Nephron (organoid): ENCODE results near the gene PHETA1.

Experiments
- H3K27ac Mint-ChIP-seq, 3 experiments: 2 replicates each; pipeline ENCODE4 v1.8.0; 2020; ENCODE audit warnings: mixed read lengths in 3 of 3, mild to moderate bottlenecking in 2 of 3, moderate library complexity in 1 of 3
- H3K27me3 Mint-ChIP-seq: 2 replicates; pipeline ENCODE4 v1.8.0; 2021; ENCODE audit warnings: low read depth, mild to moderate bottlenecking, moderate library complexity, mixed read lengths
- H3K36me3 Mint-ChIP-seq: 2 replicates; pipeline ENCODE4 v1.8.0; 2020; ENCODE audit warnings: low read depth, mixed read lengths
- H3K4me1 Mint-ChIP-seq: 2 replicates; pipeline ENCODE4 v1.8.0; 2020; ENCODE audit warnings: mixed read lengths
- H3K4me3 Mint-ChIP-seq, 3 experiments: 2 replicates each; pipeline ENCODE4 v1.8.0; 2020; ENCODE audit warnings: mild to moderate bottlenecking in 3 of 3, mixed read lengths in 3 of 3, moderate library complexity in 2 of 3
- H3K9me3 Mint-ChIP-seq: 2 replicates; pipeline ENCODE4 v1.8.0; 2020; ENCODE audit warnings: mixed read lengths
- TF ChIP-seq, protein P1 (sequence below), 3 experiments: fragments of 200-600 bp; sonication (generic); IDR thresholded peaks; one replicate each; pipeline ENCODE4 v1.5.0; 2021; ENCODE audit warnings: antibody characterized with exemption in 3 of 3; ENCODE audit not compliant: unreplicated experiment in 3 of 3

The PHETA1 gene

DNA sequence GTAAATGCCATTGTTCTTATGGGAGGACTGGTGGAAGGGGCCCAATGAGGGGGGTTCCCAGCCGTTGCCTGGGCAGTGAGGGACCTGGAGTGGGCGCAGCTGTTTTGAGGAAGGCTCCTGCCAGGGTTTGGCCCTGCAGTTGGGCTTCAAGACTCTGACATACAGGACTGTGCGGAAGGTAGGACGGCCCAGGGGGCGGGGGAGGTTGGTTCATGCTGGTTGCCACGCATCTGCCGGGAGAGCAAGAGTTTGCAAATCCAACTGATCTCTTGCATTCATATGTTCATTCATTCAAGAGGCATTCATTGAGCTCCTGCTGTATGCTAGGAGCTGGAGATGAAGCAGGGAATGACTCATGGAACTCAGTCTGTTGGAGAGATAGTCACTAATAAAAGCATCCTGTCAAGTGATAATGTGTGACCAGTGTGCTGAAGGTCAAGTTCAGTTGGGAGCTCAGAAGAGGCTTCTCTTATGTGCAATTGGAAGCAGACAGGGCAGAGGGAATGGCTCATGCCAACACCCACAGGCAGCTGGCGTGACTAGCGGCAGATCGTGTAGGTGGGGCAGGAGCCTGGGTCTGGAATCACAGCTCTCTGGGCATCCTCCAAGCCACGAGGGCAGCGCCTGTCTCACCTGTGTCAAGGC lies 44.7 kb upstream of the PHETA1 start:
- TF ChIP-seq, protein P1, sequence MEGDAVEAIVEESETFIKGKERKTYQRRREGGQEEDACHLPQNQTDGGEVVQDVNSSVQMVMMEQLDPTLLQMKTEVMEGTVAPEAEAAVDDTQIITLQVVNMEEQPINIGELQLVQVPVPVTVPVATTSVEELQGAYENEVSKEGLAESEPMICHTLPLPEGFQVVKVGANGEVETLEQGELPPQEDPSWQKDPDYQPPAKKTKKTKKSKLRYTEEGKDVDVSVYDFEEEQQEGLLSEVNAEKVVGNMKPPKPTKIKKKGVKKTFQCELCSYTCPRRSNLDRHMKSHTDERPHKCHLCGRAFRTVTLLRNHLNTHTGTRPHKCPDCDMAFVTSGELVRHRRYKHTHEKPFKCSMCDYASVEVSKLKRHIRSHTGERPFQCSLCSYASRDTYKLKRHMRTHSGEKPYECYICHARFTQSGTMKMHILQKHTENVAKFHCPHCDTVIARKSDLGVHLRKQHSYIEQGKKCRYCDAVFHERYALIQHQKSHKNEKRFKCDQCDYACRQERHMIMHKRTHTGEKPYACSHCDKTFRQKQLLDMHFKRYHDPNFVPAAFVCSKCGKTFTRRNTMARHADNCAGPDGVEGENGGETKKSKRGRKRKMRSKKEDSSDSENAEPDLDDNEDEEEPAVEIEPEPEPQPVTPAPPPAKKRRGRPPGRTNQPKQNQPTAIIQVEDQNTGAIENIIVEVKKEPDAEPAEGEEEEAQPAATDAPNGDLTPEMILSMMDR (IDR thresholded peaks at IDR 0.05; ENCODE audit: unreplicated experiment in 3 of 3): no peak
- Mint-ChIP-seq H3K27ac (peak overlapping the region in 2 of 3 experiments; percentile 51 to 75), H3K9me3 (no peaks in the 10 kb centered on the region)

DNA sequence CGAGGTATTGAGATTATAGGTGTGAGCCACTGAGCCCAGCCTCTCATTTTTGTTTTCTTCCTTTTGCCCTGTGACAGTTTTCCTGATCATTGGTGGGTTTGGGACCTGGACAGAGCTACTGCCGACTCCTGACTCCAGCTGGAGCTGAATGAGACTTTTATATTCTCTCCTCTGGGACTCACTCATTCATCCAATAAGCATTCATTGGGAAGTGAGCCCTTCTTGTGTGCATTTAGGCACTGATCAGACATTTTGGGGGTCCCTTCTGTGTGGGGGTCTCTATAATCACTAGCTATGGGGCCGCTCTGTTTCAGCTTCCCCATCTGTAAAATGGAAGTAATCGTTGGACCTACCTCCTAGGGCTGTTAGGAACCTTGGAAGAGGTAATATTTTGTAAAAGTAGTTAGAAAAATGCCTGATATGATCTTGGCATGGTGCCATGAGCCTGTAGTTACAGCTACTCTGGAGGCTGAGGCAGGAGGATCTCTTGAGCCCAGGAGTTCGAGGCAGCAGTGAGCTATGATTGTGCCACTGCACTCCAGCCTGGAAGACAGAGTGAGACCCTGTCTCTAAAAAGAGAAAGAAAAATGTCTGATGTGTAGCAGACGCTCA lies 44.0 kb upstream of the PHETA1 start:
- TF ChIP-seq, protein P1 (IDR thresholded peaks at IDR 0.05; ENCODE audit: unreplicated experiment in 3 of 3): no peak
- Mint-ChIP-seq H3K4me3 (peak overlapping the region in 1 of 3 experiments; percentile 2), H3K4me1 (peaks cover 22% of the 10 kb centered on the region), H3K27me3 (no peaks in the 10 kb centered on the region), H3K9me3 (no peaks in the 10 kb centered on the region), H3K36me3 (no peaks in the 10 kb centered on the region), H3K27ac (peak overlapping the region; percentile 51 to 76 (median 75))

More for the DNA sequence above, 44.7 kb upstream of the PHETA1 start:
- Mint-ChIP-seq H3K27me3 (no peaks in the 10 kb centered on the region), H3K36me3 (no peaks in the 10 kb centered on the region), H3K4me3 (no peak overlapping the region), H3K4me1 (peaks cover 20% of the 10 kb centered on the region)

DNA sequence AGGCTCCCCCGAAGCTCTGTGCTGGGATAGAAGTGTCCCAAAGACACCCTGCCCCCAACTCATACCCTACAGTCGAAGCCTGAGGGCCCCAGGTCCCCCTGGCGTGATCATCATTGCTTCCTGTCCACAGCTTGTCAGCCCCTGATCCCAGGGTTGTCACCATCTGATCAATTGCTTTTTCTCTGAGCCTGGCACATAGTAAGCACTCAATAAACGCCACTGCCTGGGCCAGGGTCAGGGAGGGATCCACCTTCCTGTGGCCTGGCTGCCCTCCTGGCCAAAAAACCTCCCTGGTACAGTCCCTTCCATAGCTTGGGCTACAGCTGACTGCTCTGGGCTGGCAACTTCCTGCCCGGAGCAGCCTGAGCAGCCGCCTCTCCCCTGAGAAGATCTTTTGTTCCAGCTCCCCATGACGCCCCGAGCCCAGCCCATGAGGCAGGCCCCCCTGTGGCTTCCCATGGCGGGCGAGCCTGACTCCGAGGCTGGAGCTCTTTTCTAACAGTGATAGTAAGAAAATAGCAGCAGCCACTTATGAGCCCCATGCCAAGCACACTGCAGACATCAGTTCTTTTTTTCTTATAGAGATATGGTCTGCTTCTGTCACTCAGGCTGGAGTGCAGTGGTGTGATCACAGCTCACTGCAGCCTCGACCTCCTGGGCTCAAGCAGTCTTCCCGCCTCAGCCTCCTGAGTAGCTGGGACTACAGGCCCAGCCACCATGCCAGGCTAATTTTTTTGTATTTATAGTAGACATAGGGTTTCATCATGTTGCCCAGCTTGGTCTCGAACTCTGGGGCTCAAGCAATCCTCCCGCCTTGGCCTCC lies 43.3 kb upstream of the PHETA1 start:
- peak overlapping the region; percentile 75 to 76 (median 75) for H3K27ac Mint-ChIP-seq
- H3K27me3 Mint-ChIP-seq: no peaks in the 10 kb centered on the region
- H3K4me1 Mint-ChIP-seq: peaks cover 28% of the 10 kb centered on the region
- TF ChIP-seq, protein P1 (IDR thresholded peaks at IDR 0.05; ENCODE audit: unreplicated experiment in 3 of 3): no peak
- no peaks in the 10 kb centered on the region for H3K36me3 Mint-ChIP-seq
- H3K4me3 Mint-ChIP-seq: peak overlapping the region in 1 of 3 experiments; percentile 33
- no peaks in the 10 kb centered on the region for H3K9me3 Mint-ChIP-seq

DNA sequence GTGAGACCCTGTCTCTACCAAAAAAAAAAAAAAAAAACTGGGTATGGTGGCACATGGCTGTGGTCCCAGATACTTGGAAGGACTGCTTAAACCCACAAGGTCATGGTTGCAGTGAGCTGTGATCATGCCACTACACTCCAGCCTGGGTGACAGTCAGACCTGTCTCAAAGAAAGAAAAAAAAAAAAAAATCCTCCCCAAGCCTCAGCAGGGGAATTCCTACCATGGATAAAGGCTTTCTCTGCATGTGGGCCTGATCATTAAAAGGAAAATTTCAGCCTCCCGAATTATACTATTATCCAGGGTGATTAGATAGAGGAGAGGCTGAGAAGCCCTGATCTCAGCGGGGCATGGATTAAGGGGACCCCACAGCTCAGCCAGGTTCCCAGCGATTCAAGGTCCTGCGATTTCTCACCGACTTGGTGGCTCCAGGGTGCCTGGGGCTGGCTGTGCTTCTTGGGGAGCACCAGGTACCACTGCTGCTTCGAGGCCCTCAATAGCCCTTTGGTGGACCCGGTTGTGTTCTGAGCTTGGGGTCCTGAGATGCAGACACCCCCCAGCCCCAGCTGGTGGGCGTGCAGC lies 42.4 kb upstream of the PHETA1 start:
- Mint-ChIP-seq H3K36me3 (no peaks in the 10 kb centered on the region), H3K4me3 (no peak overlapping the region), H3K4me1 (peaks cover 34% of the 10 kb centered on the region), H3K27me3 (no peaks in the 10 kb centered on the region), H3K9me3 (no peaks in the 10 kb centered on the region), H3K27ac (no peak overlapping the region)
- TF ChIP-seq, protein P1 (IDR thresholded peaks at IDR 0.05; ENCODE audit: unreplicated experiment in 3 of 3): no peak

DNA sequence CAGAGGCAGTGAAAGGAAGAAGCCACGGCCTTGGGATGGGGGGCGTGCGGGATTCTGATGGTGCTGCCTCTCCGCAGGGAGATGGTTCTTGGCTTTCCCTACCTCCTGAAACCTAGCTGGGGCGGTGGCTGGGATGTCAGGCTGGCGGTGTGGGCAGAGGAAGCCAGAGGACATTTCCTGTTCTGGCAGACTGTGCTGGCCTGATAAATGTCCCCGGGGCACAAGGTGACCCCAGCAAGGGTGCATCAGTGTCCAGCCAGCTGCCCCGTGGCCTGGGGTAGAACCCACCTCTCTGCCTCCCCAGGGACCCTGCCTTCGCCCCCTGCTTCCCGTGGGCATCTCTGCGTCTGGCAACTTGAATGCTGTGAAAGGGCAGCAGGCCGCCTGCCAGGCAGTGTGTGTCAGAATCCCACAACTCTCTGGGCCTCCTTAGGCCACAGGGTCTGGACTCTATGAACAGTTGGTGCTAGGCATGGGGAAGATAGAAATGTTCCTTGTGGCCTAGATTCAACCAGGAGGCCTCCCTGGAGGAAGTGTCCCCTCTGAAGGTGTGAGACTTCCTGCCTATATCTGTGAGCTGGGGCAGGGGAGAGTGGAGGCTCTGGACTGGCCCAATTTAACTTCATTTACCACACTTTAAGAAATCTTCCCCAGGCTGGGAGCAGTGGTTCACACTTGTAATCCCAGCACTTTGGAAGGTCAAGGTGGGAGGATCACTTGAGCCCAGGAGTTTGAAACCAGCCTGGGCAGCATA lies 41.7 kb upstream of the PHETA1 start:
- no peaks in the 10 kb centered on the region for H3K27me3 Mint-ChIP-seq
- H3K36me3 Mint-ChIP-seq: no peaks in the 10 kb centered on the region
- TF ChIP-seq, protein P1 (IDR thresholded peaks at IDR 0.05; ENCODE audit: unreplicated experiment in 3 of 3): no peak
- peaks cover 34% of the 10 kb centered on the region for H3K4me1 Mint-ChIP-seq
- peak overlapping the region in 2 of 3 experiments; percentile 44 to 74 for H3K27ac Mint-ChIP-seq
- no peak overlapping the region for H3K4me3 Mint-ChIP-seq
- no peaks in the 10 kb centered on the region for H3K9me3 Mint-ChIP-seq
